Fibroblast of the aortic adventitia (primary cell): Measurements from ENCODE around the gene TGFA. TPM values are rescaled to one million over a fixed set of nuclear protein-coding genes. Genes with fewer than 3 reads are reported as not detected.

Experiments
- DNase-seq: peaks from one replicate; pipeline ENCODE4 v3.0.0-alpha.2; 2010; ENCODE audit warnings: low read depth
- H3K4me3 ChIP-seq: 2 replicates; pipeline ENCODE4 v1.5.1; 2011; ENCODE audit warnings: low read depth, mild to moderate bottlenecking, control low read depth, low read length, moderate library complexity
- total RNA-seq: library from RNA; depleted of rRNA; stranded (reverse); fragments of >200 nt; gene quantifications from 2 replicates; pipeline ENCODE4 v1.2.3, GENCODE V29; 2012; ENCODE audit warnings: low replicate concordance
- TF ChIP-seq, protein P1 (sequence below): IDR thresholded peaks from 2 replicates; pipeline ENCODE4 v1.5.1; 2011; ENCODE audit warnings: mild to moderate bottlenecking, low read length, control low read depth, inconsistent platforms; ENCODE audit not compliant: insufficient read depth

TGFA gene
- total RNA-seq, 1 donor: not detected

DNA sequence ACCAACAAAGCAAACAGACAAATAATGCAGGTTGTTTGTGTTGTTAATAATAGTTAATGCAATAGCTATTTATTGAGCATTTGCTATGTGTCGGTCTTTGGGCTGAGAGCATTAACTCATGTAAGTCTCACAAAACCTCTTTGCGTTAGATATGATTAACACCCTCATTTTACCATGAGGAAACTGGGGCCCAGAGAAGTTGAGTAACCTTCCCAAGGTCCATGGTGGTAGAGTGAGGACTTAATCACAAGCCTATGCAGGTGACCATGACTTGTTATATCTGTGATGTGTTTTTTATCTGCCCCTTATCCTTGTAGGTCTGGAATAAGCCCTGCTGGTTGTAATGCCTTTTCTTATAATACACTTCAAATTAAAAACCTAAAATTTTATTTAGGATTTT is 127.3 kb downstream of the TGFA start:
- H3K4me3 ChIP-seq: no peak overlapping the region
- no peak for DNase-seq
- TF ChIP-seq, protein P1, sequence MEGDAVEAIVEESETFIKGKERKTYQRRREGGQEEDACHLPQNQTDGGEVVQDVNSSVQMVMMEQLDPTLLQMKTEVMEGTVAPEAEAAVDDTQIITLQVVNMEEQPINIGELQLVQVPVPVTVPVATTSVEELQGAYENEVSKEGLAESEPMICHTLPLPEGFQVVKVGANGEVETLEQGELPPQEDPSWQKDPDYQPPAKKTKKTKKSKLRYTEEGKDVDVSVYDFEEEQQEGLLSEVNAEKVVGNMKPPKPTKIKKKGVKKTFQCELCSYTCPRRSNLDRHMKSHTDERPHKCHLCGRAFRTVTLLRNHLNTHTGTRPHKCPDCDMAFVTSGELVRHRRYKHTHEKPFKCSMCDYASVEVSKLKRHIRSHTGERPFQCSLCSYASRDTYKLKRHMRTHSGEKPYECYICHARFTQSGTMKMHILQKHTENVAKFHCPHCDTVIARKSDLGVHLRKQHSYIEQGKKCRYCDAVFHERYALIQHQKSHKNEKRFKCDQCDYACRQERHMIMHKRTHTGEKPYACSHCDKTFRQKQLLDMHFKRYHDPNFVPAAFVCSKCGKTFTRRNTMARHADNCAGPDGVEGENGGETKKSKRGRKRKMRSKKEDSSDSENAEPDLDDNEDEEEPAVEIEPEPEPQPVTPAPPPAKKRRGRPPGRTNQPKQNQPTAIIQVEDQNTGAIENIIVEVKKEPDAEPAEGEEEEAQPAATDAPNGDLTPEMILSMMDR: no peak

DNA sequence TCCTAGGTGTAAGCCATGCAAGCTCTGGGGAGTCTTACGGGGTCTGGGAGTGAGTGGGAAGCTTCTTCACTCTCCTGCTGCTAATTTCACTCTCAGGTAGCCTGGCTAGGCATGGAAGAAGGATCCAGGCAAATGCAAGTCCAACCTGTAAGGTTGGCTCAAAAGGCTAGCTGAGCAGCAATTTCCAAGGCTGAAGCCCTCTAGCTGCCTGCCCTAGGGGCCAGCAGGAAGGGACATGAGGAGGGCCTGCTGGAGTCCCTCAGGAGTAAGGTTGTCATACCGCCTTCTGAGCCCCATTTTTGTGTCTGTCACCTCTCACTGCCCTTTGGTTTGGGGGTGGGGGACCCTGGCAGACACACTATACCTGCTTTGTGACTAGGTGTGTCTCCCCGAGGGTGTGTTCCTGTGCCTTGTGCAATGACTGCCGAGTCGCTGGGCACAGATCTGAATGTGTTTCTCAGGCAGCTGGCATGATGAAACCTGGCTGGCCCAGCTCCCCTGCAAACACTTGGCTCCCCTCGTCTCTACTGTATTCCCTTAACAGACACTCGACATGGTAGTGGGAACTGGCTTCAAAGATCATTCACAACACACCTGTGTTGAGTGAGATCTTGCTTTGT is 127.8 kb downstream of the TGFA start:
- no peak for DNase-seq
- H3K4me3 ChIP-seq: no peak overlapping the region
- TF ChIP-seq, protein P1: no peak

DNA sequence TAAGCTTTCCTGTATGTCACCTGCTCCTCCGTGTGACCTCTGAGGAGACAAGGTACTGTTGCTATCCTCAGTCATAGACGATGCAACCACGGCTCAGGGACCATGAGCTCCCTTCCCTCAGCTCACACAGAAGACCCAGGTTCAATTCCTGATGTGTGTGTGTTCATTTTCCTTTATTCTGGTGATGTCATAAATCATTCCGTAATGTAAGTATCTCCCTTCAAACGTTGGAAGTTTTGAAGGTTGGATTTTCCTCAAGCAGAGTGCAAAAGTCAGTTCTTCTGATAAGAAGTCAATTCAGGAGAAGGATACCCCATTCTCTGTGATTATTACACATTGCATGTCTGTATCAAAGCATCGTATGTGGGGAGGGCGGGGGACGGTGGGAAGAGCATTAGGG is 132.9 kb downstream of the TGFA start:
- DNase-seq: no peak
- no peak overlapping the region for H3K4me3 ChIP-seq
- TF ChIP-seq, protein P1: no peak

DNA sequence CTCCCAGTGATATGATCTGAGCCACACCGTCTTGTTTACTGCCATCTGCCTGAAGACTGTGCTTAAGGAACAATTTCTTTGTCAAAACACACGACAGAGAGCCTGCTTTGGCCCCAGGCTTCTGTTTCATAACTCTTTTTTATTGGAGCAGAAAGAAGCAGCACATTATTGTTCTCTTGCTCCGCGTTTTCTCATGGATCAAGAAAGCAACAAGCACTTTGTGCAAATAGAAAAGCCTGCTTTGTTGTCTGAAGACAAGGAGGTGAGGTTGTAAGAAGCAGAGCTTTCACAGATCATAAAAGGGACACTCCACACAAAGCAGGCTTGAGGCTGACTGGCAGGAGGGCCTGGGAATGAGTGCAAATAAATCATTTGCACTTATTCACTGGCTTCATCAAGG is 133.5 kb downstream of the TGFA start:
- no peak overlapping the region for H3K4me3 ChIP-seq
- TF ChIP-seq, protein P1: no peak
- no peak for DNase-seq

DNA sequence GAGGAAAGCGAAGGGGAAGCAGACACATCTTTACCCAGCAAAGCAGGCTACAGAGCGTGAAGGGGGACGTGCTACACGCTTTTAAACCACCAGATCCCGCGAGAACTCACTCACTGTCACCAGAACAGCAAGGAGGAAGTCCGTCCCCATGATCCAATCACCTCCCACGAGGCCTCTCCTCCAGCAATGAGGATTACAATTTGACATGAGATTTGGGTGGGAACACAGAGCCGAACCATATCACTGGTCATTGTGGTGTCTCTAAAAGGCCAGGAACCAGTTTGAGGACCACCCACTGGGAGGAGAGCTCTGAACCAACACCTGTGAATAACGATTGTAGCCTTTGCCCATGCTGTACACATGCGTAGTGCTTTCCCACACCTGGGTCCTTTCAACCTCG is 135.1 kb downstream of the TGFA start:
- TF ChIP-seq, protein P1: no peak
- no peak overlapping the region for H3K4me3 ChIP-seq
- DNase-seq: no peak

DNA sequence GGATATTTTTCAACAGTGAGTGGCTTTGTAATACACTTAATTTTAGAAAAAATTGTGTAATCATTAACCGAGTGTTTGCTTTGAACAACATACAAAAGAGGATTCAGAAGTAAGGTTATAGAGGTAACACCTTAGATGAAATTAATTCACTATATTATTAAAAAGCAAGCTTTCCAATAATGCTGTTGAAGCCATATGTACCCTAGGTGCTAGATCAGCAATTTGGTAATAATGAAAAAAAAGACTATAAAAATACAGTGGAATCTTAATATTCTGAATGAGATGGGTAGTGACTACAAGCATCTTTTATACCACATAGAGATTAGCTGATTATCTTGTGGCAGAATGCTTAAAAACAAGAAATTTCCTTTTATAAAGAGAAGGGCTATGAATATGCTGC is 136.6 kb downstream of the TGFA start:
- H3K4me3 ChIP-seq: no peak overlapping the region
- no peak for DNase-seq
- TF ChIP-seq, protein P1: no peak
